ENCODE measurements around the gene TBC1D4. TPM values are rescaled to one million over a fixed set of nuclear protein-coding genes. Genes with fewer than 3 reads are reported as not detected.

TBC1D4 gene
- total and polyA plus RNA-seq, 12 donors = 41.6 to 324 (median 191) TPM

GRCh38 chr13:75330770-75331169, 151.2 kb downstream of the TBC1D4 start:
- WGBS, 4 donors = 74 to 83% (median 76%) methylated on average over 2 of the region's 2 CpGs
- peaks cover 0 to 15% of the 10 kb centered on the region in 2 donors for H3K36me3 ChIP-seq (replicated peaks in 1 of 2)
- DNase-seq = no peak
- H3K27me3 ChIP-seq = no peaks in the 10 kb centered on the region
- intact Hi-C loops (cut with DNase I) = no loop called here
- peaks cover 0 to 25% of the 10 kb centered on the region in 2 donors for H3K4me1 ChIP-seq (replicated peaks in 1 of 2)
- H3K27ac ChIP-seq = no peak overlapping the region
- no peak overlapping the region for H3K4me3 ChIP-seq
- H3K9me3 ChIP-seq (replicated peaks in 1 of 3) = no peaks in the 10 kb centered on the region
- TF ChIP-seq POLR2A (IDR thresholded peaks at IDR 0.05) (no peak), CTCF (IDR thresholded peaks at IDR 0.05) (no peak)

GRCh38 chr13:75329723-75330122, 152.2 kb downstream of the TBC1D4 start:
- no peak for TF ChIP-seq CTCF (IDR thresholded peaks at IDR 0.05)
- TF ChIP-seq POLR2A (IDR thresholded peaks at IDR 0.05) = no peak
- Histone ChIP-seq H3K9me3 (replicated peaks in 1 of 3) (no peaks in the 10 kb centered on the region), H3K4me3 (no peak overlapping the region), H3K4me1 (replicated peaks in 1 of 2) (peaks cover 0 to 25% of the 10 kb centered on the region in 2 donors), H3K27me3 (no peaks in the 10 kb centered on the region), H3K27ac (peak overlapping the region in 1 of 5 donors; percentile 8), H3K36me3 (replicated peaks in 1 of 2) (peaks cover 0 to 7% of the 10 kb centered on the region in 2 donors)
- intact Hi-C loops (cut with DNase I) = no loop called here
- 71 to 84% (median 74%) methylated on average over 5 of the region's 5 CpGs for WGBS, 4 donors
- DNase-seq = no peak

GRCh38 chr13:75329097-75329496, 152.9 kb downstream of the TBC1D4 start:
- H3K27me3 ChIP-seq = no peaks in the 10 kb centered on the region
- peaks cover 0 to 7% of the 10 kb centered on the region in 2 donors for H3K36me3 ChIP-seq (replicated peaks in 1 of 2)
- no peaks in the 10 kb centered on the region for H3K9me3 ChIP-seq (replicated peaks in 1 of 3)
- WGBS, 4 donors = 54 to 92% (median 70%) methylated on average over 4 to 5 of the region's 5 CpGs
- H3K4me1 ChIP-seq (replicated peaks in 1 of 2) = peaks cover 0 to 29% of the 10 kb centered on the region in 2 donors
- intact Hi-C loops (cut with DNase I) = no loop called here
- no peak for DNase-seq
- no peak overlapping the region for H3K4me3 ChIP-seq
- no peak overlapping the region for H3K27ac ChIP-seq
- TF ChIP-seq POLR2A (IDR thresholded peaks at IDR 0.05) = no peak
- no peak for TF ChIP-seq CTCF (IDR thresholded peaks at IDR 0.05)

GRCh38 chr13:75327135-75327510, 154.8 kb downstream of the TBC1D4 start:
- no peaks in the 10 kb centered on the region for H3K27me3 ChIP-seq
- intact Hi-C loops (cut with DNase I) = no loop called here
- WGBS, 4 donors = 69 to 77% (median 74%) methylated on average over 3 of the region's 3 CpGs
- peaks cover 0 to 7% of the 10 kb centered on the region in 2 donors for H3K36me3 ChIP-seq (replicated peaks in 1 of 2)
- peaks cover 0 to 30% of the 10 kb centered on the region in 2 donors for H3K4me1 ChIP-seq (replicated peaks in 1 of 2)
- DNase-seq = no peak
- no peak for TF ChIP-seq POLR2A (IDR thresholded peaks at IDR 0.05)
- TF ChIP-seq CTCF (IDR thresholded peaks at IDR 0.05) = no peak
- no peak overlapping the region for H3K4me3 ChIP-seq
- H3K9me3 ChIP-seq (replicated peaks in 1 of 3) = no peaks in the 10 kb centered on the region
- peak overlapping the region in 1 of 5 donors; percentile 35 for H3K27ac ChIP-seq
